ENCODE results near the gene TYRP1. TPM values are rescaled to one million over a fixed set of nuclear protein-coding genes. Genes with fewer than 3 reads are reported as not detected.
"Not testable (repeated sequence)": the region's sequence is repeated elsewhere in the genome, so short reads cannot be mapped to it uniquely, and the experiment has no call there.

The TYRP1 gene
- total RNA-seq, 1 donor from 2014 or later: not detected

GRCh38 chr9:12674961-12675360 is 18.2 kb upstream of the TYRP1 start:
- no peak overlapping the region for H3K4me3 Mint-ChIP-seq
- no peak overlapping the region for H3K27ac Mint-ChIP-seq
- H3K4me1 Mint-ChIP-seq (ENCODE audit: low read depth): no peaks in the 10 kb centered on the region
- H3K36me3 Mint-ChIP-seq (ENCODE audit: low read depth): no peaks in the 10 kb centered on the region
- H3K27me3 Mint-ChIP-seq (ENCODE audit: insufficient read depth): no peaks in the 10 kb centered on the region
- intact Hi-C loops (cut with micrococcal nuclease): no loop called here
- no peak for DNase-seq (ENCODE audit: low spot score)
- no peaks in the 10 kb centered on the region for H3K9me3 Mint-ChIP-seq

- H3K4me3 Mint-ChIP-seq; H3K9me3 Mint-ChIP-seq; H3K36me3 Mint-ChIP-seq (ENCODE audit: low read depth); DNase-seq (ENCODE audit: low spot score); H3K4me1 Mint-ChIP-seq (ENCODE audit: low read depth); H3K27me3 Mint-ChIP-seq (ENCODE audit: insufficient read depth); intact Hi-C loops (cut with micrococcal nuclease); H3K27ac Mint-ChIP-seq: not testable (repeated sequence)
These were observed 15.6 kb upstream of the TYRP1 start for GRCh38 chr9:12677462-12678126.

- Mint-ChIP-seq H3K4me1 (ENCODE audit: low read depth) (no peaks in the 10 kb centered on the region), H3K4me3 (no peak overlapping the region), H3K36me3 (ENCODE audit: low read depth) (no peaks in the 10 kb centered on the region), H3K27ac (no peak overlapping the region), H3K27me3 (ENCODE audit: insufficient read depth) (no peaks in the 10 kb centered on the region), H3K9me3 (peaks cover 4% of the 10 kb centered on the region)
- intact Hi-C loops (cut with micrococcal nuclease): no loop called here
- no peak for DNase-seq (ENCODE audit: low spot score)
These were observed 12.8 kb upstream of the TYRP1 start for GRCh38 chr9:12680341-12680740.

GRCh38 chr9:12680757-12681156 is 12.4 kb upstream of the TYRP1 start:
- Mint-ChIP-seq H3K4me1 (ENCODE audit: low read depth) (no peaks in the 10 kb centered on the region), H3K36me3 (ENCODE audit: low read depth) (no peaks in the 10 kb centered on the region), H3K27me3 (ENCODE audit: insufficient read depth) (no peaks in the 10 kb centered on the region), H3K4me3 (no peak overlapping the region), H3K27ac (no peak overlapping the region), H3K9me3 (peaks cover 4% of the 10 kb centered on the region)
- DNase-seq (ENCODE audit: low spot score): no peak
- intact Hi-C loops (cut with micrococcal nuclease): no loop called here

DNA sequence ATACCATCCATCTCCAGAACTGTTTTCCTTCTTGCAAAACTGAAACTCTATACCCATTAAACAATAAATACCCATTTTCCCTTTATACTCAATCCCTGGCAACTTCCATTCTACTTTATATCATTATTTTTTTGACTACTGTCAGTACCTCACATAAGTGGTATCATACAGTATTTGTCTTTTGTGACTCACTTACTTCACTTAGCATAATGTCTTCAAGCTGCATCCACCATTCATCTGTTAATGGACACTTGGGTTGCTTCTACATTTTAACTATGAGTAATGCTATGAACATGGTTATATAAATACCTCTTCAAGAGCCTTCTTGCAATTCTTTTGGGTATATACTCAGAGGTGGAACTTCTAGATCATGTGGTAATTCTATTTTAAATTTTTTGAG is 11.6 kb upstream of the TYRP1 start:
- Mint-ChIP-seq H3K27ac (no peak overlapping the region), H3K9me3 (peaks cover 4% of the 10 kb centered on the region), H3K4me3 (no peak overlapping the region), H3K27me3 (ENCODE audit: insufficient read depth) (no peaks in the 10 kb centered on the region), H3K4me1 (ENCODE audit: low read depth) (no peaks in the 10 kb centered on the region), H3K36me3 (ENCODE audit: low read depth) (no peaks in the 10 kb centered on the region)
- intact Hi-C loops (cut with micrococcal nuclease): no loop called here
- no peak for DNase-seq (ENCODE audit: low spot score)

DNA sequence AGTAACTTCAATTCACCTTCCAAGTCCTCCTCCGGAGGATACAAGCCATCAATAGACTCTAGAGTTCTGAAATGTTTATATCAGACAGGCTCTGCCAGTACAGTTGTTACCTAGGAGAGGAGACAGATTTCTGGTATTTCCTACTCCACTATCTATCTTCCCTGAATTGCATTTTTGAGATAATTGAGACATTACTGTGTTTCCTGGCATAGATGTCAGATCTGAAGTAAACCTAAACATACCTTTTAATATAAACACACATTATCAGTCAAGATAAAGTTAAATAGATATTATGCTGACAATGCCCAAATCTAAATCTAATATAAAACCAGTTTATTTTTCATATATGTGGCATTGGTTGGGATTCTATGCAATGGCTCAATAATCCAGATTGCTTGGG is 8.2 kb upstream of the TYRP1 start:
- H3K27me3 Mint-ChIP-seq (ENCODE audit: insufficient read depth): no peaks in the 10 kb centered on the region
- no peaks in the 10 kb centered on the region for H3K36me3 Mint-ChIP-seq (ENCODE audit: low read depth)
- DNase-seq (ENCODE audit: low spot score): no peak
- no peaks in the 10 kb centered on the region for H3K4me1 Mint-ChIP-seq (ENCODE audit: low read depth)
- no peak overlapping the region for H3K27ac Mint-ChIP-seq
- no peak overlapping the region for H3K4me3 Mint-ChIP-seq
- H3K9me3 Mint-ChIP-seq: peaks cover 4% of the 10 kb centered on the region
- intact Hi-C loops (cut with micrococcal nuclease): no loop called here

- Mint-ChIP-seq H3K4me3 (no peak overlapping the region), H3K36me3 (ENCODE audit: low read depth) (no peaks in the 10 kb centered on the region), H3K9me3 (peaks cover 5% of the 10 kb centered on the region), H3K4me1 (ENCODE audit: low read depth) (no peaks in the 10 kb centered on the region), H3K27me3 (ENCODE audit: insufficient read depth) (no peaks in the 10 kb centered on the region), H3K27ac (no peak overlapping the region)
- intact Hi-C loops (cut with micrococcal nuclease): no loop called here
- DNase-seq (ENCODE audit: low spot score): no peak
These were observed 4.0 kb upstream of the TYRP1 start for GRCh38 chr9:12689233-12689632.

- H3K27ac Mint-ChIP-seq: no peak overlapping the region
- no peak overlapping the region for H3K4me3 Mint-ChIP-seq
- H3K36me3 Mint-ChIP-seq (ENCODE audit: low read depth): no peaks in the 10 kb centered on the region
- DNase-seq (ENCODE audit: low spot score): no peak
- no peaks in the 10 kb centered on the region for H3K4me1 Mint-ChIP-seq (ENCODE audit: low read depth)
- peaks cover 9% of the 10 kb centered on the region for H3K9me3 Mint-ChIP-seq
- intact Hi-C loops (cut with micrococcal nuclease): no loop called here
- H3K27me3 Mint-ChIP-seq (ENCODE audit: insufficient read depth): no peaks in the 10 kb centered on the region
These were observed 828 bp downstream of the TYRP1 start for GRCh38 chr9:12694013-12694412.

DNA sequence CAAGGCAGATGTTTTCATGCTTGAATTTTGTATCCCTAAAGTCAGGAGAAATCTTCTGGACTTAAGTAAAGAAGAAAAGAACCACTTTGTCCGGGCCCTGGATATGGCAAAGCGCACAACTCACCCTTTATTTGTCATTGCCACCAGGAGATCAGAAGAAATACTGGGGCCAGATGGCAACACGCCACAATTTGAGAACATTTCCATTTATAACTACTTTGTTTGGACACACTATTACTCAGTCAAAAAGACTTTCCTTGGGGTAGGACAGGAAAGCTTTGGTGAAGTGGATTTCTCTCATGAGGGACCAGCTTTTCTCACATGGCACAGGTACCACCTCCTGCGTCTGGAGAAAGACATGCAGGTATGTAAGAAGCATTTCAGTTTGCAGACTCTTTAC is 2.3 kb downstream of the TYRP1 start:
- no peaks in the 10 kb centered on the region for H3K4me1 Mint-ChIP-seq (ENCODE audit: low read depth)
- no peak overlapping the region for H3K4me3 Mint-ChIP-seq
- DNase-seq (ENCODE audit: low spot score): no peak
- H3K36me3 Mint-ChIP-seq (ENCODE audit: low read depth): no peaks in the 10 kb centered on the region
- H3K27me3 Mint-ChIP-seq (ENCODE audit: insufficient read depth): no peaks in the 10 kb centered on the region
- intact Hi-C loops (cut with micrococcal nuclease): no loop called here
- H3K27ac Mint-ChIP-seq: no peak overlapping the region
- peaks cover 9% of the 10 kb centered on the region for H3K9me3 Mint-ChIP-seq

GRCh38 chr9:12696931-12697622 is 3.9 kb downstream of the TYRP1 start:
- intact Hi-C loops (cut with micrococcal nuclease): no loop called here
- Mint-ChIP-seq H3K27me3 (ENCODE audit: insufficient read depth) (no peaks in the 10 kb centered on the region), H3K9me3 (peaks cover 9% of the 10 kb centered on the region), H3K36me3 (ENCODE audit: low read depth) (no peaks in the 10 kb centered on the region), H3K4me1 (ENCODE audit: low read depth) (no peaks in the 10 kb centered on the region), H3K4me3 (no peak overlapping the region), H3K27ac (no peak overlapping the region)
- DNase-seq (ENCODE audit: low spot score): no peak

DNA sequence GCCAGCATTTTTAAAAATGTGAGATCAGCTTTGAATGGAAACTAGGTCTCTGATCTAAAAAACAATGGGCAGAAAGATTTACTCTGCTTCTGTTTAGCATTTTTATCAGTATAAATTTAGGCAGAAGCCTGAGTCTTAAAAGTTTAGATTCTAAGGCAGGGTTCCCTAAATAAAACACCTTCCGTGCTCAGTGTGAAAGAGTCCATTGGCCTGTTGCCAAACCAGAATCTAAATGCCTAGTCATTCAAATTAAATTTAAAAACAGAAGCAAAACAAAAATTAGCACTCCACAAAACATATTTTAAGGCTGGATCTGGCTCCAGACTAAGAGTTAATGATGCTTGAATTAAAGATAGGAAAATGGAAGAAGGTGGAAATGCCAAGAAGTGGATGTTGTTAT is 4.5 kb downstream of the TYRP1 start:
- no peaks in the 10 kb centered on the region for H3K27me3 Mint-ChIP-seq (ENCODE audit: insufficient read depth)
- H3K9me3 Mint-ChIP-seq: peaks cover 9% of the 10 kb centered on the region
- no peak overlapping the region for H3K27ac Mint-ChIP-seq
- no peaks in the 10 kb centered on the region for H3K36me3 Mint-ChIP-seq (ENCODE audit: low read depth)
- DNase-seq (ENCODE audit: low spot score): no peak
- intact Hi-C loops (cut with micrococcal nuclease): no loop called here
- H3K4me1 Mint-ChIP-seq (ENCODE audit: low read depth): no peaks in the 10 kb centered on the region
- no peak overlapping the region for H3K4me3 Mint-ChIP-seq

DNA sequence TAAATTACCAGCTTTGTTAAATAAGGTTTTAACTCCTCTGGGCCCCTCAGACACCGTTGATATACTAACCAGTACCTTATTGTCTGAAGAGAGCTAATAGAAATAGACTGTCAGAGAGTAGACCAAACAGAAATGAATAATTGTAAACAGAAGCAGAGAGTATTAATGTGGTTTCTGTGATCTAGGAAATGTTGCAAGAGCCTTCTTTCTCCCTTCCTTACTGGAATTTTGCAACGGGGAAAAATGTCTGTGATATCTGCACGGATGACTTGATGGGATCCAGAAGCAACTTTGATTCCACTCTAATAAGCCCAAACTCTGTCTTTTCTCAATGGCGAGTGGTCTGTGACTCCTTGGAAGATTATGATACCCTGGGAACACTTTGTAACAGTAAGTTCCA is 5.1 kb downstream of the TYRP1 start:
- no peaks in the 10 kb centered on the region for H3K36me3 Mint-ChIP-seq (ENCODE audit: low read depth)
- peaks cover 4% of the 10 kb centered on the region for H3K9me3 Mint-ChIP-seq
- no peaks in the 10 kb centered on the region for H3K27me3 Mint-ChIP-seq (ENCODE audit: insufficient read depth)
- no peak overlapping the region for H3K4me3 Mint-ChIP-seq
- DNase-seq (ENCODE audit: low spot score): no peak
- intact Hi-C loops (cut with micrococcal nuclease): no loop called here
- no peak overlapping the region for H3K27ac Mint-ChIP-seq
- no peaks in the 10 kb centered on the region for H3K4me1 Mint-ChIP-seq (ENCODE audit: low read depth)

- H3K4me3 Mint-ChIP-seq: no peak overlapping the region
- peaks cover 4% of the 10 kb centered on the region for H3K9me3 Mint-ChIP-seq
- no peak overlapping the region for H3K27ac Mint-ChIP-seq
- no peaks in the 10 kb centered on the region for H3K27me3 Mint-ChIP-seq (ENCODE audit: insufficient read depth)
- no peaks in the 10 kb centered on the region for H3K36me3 Mint-ChIP-seq (ENCODE audit: low read depth)
- intact Hi-C loops (cut with micrococcal nuclease): no loop called here
- no peaks in the 10 kb centered on the region for H3K4me1 Mint-ChIP-seq (ENCODE audit: low read depth)
- no peak for DNase-seq (ENCODE audit: low spot score)
These were observed 5.8 kb downstream of the TYRP1 start for GRCh38 chr9:12698986-12699385.

DNA sequence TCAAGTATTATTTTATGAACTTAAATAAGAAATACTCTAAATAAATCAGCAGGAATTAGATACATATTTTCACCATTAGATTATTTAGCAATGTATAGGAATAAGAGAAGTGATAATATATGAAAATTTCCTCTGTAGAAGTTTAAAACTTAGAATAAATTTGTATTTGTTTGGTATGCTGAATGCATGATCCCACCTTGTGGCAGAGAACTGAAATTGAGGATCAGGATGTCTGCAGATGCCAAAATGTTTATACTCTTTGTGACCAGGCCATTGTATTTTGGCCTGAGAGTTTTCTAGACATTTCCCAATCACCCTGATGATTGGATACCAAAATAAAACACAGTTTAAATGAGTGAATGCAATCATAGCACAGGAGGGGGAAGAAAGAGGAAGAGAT is 6.3 kb downstream of the TYRP1 start:
- intact Hi-C loops (cut with micrococcal nuclease): no loop called here
- no peaks in the 10 kb centered on the region for H3K36me3 Mint-ChIP-seq (ENCODE audit: low read depth)
- no peak for DNase-seq (ENCODE audit: low spot score)
- H3K4me3 Mint-ChIP-seq: no peak overlapping the region
- H3K4me1 Mint-ChIP-seq (ENCODE audit: low read depth): no peaks in the 10 kb centered on the region
- H3K27me3 Mint-ChIP-seq (ENCODE audit: insufficient read depth): no peaks in the 10 kb centered on the region
- H3K27ac Mint-ChIP-seq: no peak overlapping the region
- H3K9me3 Mint-ChIP-seq: peaks cover 2% of the 10 kb centered on the region
